Ureter (tissue), 1 donor: Measurements from ENCODE around the gene FADS1. TPM values are rescaled to one million over a fixed set of nuclear protein-coding genes. Genes with fewer than 3 reads are reported as not detected.

Experiments
- DNase-seq: peaks from one replicate; pipeline ENCODE4 v3.0.0-alpha.2; 2020; ENCODE audit warnings: low spot score
- total RNA-seq: library from RNA; stranded (reverse); gene quantifications from one replicate; pipeline ENCODE4 v1.2.4, GENCODE V29; 2023
- donor health status: DM: yes; HTN: yes; CAD: no.

The FADS1 gene
- total RNA-seq, 1 donor from 2014 or later: 40.7 TPM

DNA sequence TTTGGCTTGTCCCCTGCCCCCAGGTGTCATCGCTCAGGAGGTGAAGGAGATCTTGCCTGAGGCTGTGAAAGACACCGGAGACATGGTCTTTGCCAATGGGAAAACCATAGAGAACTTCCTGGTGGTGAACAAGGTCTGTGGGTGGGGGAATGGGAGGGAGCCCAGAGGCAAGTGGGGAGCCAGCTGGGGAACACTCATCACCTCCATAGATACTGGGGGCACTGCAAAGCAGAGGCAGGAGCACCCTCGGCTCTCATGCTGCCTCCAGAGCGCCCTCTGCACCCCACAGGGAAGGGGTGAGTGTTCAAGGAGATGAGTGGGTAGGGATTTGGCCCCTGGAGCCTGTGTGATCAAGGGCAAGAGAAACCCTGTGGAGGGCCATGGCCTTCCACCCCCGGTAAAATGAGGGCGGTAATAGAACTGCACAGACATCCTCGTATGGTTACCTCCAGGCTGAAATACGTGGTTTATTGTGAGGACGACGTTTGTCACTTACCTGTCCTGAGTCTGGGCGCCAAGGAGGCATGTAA, 38.4 kb downstream of the FADS1 start:
- no peak for DNase-seq

DNA sequence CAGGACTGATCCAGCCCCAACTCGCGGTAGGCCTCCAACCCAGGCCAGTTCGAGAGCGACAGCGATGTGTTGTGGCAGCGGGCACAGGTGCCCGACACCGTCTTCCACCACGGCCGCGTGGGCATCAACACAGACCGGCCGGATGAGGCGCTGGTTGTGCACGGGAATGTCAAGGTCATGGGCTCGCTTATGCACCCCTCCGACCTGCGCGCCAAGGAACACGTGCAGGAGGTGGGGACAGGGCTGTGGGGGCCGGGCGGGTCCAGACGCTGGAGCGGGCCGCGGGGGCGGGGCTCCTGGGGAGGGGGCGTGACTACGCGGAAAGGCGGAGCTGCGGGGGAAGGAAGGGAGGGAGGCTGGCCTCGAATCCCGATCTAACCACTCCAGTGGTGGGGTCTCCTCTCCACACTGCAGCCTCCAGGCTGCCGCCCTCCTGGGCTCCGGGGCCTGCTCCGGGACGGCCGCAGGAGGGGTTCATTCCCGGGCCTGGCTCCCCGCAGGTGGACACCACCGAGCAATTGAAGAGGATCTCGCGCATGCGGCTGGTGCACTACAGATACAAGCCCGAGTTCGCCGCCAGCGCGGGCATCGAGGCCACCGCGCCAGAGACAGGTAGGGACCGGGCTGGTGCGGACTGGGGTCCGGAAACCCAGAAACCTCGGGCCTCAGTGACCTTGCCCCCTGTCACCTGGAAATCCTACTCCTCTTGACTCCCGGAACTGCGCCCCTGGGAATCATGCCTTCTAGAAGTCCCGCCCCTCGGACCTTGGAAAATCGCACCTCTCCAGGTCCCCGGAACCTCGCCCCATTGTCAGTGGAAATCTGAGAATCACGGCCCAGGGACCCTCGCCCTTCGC, 39.3 kb downstream of the FADS1 start:
- no peak for DNase-seq

DNA sequence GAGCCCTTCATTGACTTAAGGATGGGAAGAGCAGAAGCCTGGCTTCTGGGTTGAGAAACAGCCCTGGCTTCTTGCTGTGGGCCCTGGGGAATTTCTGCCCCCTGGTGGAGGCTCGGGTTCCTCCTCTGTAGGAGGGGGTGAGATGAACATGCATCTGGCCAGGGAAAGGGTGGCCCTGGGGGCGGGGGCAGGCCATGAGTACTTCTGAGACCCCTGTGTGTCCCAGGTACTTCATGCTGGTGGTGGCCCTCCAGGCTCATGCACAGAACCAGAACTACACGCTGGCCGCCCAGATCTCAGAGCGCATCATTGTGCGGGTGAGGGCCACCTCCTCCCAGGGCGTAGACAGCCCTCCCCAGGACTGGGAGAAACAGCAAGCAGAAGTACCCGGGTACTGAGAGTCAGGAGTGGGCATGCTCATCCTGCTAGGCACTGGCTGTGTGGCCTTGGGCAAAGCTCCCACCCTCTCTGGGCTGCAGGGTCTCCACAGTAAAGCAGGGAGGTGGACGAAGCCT, 40.2 kb downstream of the FADS1 start:
- DNase-seq: no peak

DNA sequence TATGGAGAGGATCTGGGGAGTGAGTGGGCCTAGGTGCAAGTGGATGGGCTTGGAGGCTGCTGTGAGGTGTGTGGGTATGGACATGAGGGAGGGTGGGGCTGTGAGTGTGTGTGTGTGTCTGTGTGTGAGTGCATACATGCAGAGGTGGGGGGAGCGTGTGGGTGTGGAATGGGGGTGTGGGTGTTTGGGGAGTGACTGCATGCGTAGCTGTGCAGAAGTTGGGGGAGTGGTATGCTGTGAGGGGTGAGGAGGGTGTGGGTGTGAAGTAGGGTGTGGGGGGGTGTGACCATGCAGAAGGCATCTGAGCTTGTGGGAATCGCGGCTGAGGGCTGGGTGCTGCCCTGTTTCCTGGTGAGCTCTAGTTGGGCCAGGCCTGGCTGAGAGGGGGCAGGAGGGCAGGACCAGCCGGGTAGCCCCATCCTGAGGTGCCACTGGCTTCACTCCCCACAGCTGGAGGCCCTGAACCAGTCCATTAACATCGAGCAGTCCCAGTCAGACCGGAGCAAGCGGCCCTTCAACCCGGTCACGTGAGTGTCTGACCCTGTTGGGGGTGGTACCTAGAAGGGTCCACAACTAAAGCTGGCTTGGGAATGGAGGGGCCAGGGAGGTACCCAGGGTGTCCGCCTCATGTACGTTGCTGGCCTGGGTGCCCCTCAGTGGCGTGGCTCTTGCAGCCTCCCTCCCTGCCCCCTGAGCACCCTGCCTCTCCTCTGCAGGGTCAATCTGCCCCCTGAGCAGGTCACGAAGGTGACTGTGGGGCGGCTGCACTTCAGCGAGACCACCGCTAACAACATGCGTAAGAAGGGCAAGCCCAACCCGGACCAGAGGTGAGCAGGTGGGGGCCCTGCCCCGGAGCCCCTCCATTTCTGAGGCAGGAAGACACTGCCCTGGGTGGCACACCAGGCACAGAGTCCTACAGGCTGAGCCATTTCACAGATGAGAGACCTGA, 40.9 kb downstream of the FADS1 start:
- DNase-seq: no peak

DNA sequence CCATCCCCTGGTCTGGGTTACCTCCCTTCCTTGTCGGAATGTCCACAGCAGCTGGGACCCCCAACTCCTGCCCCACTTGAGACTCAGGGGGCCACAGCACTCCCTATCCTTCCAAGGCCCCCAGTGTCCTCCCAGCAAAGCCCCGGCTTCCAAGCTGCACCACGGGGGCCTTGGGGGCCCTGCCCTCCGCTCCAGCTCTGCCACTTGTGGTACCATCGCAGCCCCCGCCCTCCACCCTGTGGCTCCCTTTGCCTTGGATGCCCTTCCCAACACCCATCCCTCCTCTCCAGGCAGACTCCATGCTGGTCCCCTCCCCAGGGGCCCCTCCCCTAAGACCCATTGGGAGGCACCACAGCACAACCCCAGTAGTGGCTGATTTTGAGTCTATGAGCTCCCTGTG, 41.7 kb downstream of the FADS1 start:
- no peak for DNase-seq

DNA sequence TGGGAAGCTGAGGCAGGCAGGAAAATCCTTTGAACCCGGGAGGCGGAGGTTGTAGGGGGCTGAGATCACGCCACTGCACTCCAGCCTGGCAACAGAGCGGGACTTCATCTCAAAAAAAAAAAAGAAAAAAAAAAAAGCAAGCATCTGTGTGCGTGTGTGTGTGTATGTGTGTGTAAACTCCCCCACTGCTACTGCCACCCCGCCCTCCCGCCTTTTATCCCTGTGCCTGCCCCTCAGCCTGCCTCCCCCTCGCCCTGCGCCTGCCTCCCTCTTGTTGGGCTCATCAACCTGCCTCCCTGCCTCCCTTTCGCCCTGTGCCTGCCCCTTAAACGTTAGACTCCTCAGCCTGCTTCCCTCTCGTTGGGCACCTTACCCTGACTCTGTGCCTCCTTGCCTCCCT, 42.4 kb downstream of the FADS1 start:
- DNase-seq: no peak

DNA sequence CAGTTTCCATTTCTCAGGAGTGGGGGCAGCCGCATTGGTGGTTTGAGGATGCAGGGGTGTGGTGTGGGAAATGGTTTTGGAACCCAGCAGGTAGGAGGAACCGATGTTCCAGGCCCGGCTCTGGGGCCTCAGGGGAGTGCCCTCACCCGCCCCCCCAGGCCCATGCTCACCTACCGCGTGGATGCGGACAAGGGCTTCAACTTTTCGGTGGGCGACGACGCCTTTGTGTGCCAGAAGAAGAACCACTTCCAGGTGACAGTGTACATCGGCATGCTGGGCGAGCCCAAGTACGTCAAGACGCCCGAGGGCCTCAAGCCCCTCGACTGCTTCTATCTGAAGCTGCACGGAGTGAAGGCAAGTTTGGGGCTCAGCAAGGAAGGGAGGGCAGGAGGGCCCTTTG, 43.0 kb downstream of the FADS1 start:
- no peak for DNase-seq

DNA sequence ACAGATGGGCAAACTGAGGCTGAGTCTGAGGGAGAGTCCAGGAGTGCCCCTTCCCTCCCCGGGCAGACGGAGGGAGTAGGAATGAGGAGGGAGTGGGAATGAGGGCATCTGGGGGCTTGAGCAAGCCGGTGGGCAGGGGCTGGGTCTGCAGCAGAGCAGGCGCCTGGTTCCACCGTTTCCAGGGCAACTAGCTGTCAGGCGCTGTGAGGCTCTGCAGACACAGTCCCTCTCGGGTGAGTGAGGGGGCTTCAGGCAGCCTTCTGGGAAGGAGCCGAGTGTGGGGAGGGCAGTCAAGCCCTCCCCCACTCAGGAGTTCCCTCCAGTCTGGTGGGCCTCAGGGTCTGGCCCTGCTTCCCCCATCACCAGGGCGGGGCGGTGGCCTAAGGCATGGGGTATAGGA, 43.4 kb downstream of the FADS1 start:
- DNase-seq: no peak

DNA sequence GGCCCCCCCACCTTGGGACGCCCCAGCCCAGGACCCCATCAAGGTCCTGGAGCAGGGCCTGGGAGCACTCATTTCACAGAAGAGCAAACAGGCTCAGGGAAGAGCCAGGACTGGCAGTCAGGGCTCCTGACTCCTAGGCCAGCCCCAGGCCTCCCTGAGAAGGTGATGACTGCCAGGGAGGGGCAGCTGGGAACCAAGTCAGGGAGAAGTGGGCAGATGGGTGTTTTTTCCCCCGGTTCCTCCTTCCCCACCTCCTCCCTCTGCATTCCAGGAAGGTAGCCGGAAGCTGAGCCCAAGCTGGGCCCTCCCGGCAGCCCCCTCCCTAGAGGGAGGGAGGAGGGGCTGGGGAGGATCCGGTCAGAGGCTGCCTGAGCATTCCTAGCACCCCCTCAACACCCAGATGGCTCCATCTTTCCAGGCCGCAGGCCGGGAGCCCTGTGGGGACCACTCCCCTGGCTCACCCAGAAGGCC, 44.8 kb downstream of the FADS1 start:
- DNase-seq: no peak

DNA sequence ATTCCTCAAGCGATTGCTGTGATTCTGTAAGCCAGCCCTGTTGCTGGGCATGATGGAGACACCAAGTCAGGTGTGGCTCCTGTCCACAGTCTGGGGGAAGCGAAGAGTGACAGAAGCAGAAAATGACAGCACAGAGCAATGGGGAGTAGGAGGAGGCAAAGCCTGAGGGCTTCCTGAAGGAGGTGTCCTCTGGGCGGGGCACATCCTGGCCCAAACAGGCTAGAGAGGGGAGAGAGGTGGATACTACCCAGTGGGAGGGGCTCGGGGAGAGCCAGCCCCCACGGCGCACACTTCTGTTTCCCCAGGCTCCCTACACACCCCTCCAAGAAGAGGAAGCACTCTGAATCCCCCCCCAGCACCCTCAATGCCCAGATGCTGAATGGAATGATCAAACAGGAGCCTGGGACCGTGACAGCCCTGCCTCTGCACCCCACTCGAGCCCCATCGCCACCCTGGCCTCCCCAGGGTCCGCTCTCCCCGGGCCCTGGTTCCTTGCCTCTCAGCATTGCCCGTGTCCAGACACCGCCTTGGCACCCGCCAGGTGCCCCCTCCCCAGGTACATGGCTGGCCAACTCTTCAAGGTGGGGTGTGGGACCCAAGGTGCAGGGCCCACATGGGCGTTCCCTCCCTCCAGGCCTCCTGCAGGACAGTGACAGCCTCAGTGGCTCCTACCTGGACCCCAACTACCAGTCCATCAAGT, 45.5 kb downstream of the FADS1 start:
- no peak for DNase-seq

DNA sequence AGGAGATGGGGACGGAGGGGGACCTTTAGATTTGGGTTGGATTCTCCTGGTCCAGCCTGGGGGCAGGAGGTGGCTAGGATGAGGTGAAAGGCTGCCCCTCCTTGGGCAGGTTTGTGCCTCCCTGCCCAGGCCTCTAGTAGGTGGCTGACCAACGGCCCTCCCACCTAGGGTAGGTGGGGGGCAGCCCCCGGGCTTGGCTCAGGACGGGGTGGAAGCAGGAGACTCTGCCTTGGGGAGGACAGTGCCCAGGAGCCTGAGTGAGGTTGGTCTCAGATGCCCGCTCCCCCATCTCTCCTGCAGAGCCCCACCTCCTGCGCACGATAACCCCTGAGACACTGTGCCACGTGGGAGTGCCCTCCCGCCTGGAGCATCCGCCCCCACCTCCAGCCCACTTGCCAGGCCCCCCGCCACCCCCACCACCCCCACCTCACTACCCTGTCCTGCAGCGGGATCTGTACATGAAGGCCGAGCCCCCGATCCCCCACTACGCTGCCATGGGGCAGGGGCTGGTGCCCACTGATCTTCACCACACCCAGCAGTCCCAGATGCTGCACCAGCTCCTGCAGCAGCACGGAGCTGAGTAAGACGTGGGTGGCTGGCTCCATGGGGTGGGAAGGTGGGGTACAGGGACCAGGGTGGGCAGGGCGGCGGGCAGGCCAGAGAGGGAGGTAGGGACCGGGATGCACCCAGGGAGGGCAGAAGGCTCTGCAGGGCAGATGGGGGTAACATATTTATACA, 46.7 kb downstream of the FADS1 start:
- no peak for DNase-seq

DNA sequence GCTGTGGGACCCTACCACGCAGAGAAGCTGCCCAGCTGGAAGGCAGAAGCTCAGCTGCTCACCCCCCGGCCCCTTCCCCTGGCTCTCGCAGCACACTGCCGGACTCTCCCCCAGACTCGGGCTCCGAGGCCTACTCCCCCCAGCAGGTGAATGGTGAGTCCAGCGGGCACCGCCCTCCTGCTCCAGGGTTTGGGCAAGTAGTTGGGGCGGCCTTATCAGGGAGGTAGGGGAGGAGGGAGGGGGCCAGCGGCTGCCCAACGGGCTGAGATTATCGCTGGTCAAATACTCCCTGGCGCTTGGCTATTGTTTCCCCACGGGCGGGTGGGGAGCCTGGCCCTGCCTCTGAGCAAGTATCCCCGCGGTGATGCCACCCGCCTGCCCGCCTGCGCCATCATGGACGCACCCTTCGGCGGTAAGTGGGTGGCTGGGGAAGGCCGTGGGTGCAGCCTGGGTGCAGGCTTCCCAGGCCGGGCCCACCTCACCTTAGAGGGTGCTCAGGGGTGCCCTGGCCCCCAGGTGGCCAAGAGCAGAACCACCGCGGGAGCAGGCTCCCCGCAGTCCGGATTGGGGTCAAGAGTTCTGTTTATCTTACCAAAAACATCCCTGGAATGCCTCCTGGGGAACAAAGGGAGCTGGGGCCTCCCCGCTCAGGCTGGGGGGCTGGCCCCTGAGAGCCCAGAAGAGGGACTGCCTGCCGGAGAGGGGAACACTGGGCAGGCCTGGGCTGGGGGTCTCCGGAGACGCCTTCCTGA, 47.5 kb downstream of the FADS1 start:
- no peak for DNase-seq

DNA sequence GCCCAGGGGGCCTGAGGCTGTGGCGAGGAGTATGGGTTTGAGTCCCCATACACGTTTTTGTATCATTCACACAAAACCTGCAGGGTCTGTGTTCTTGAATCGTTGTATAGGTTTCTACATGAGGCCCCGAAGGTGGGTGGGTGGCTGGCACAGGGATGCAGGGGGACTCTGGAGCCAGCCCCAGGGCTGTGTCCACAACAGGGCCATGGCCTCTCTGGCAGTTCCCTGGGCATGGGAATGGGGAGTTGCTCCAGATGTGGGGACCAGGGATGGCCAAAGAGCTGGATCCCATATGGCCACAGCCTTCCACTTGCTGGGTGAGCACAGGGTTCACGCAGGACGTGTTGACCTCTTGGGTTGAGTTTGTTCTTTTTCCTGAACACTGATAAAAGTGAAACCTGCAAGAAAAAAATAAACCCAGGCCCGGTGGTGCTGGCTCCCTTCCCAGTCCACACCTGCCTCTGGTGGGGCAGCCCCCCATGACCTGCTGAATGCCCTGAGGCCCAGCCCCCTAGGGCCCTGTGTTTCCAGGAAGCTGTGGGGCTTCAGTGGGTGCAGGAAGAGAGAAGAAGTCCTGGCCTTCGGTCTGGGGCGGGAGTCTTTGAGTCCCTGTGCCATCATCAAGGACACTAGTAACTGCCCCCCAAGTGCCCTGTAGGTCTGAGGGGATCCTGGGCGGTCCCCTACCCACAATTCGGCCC, 48.3 kb downstream of the FADS1 start:
- no peak for DNase-seq

DNA sequence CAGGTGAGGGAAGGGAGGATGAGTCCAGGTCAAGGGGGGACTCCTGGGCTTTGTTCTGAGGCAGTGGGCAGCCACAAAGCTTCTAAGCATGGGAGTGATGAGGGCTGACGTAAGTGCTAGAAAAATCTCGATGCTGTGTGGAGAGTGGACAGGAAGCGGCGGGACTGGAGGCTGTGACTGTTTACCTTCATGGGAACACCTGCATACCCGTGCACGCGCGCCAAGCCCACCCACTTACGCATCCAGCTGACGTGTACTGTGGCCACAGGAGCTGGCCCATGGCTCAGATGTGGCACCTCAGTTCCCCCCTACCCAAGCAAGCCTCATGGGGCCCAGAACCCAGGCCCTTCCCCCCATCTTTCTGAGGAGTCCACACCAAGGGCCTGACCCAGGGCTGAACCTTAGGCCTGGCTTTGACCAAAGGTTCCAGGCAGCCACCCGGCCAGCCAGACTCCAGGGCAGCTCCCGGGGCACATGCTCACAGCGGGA, 50.4 kb downstream of the FADS1 start:
- DNase-seq: no peak

DNA sequence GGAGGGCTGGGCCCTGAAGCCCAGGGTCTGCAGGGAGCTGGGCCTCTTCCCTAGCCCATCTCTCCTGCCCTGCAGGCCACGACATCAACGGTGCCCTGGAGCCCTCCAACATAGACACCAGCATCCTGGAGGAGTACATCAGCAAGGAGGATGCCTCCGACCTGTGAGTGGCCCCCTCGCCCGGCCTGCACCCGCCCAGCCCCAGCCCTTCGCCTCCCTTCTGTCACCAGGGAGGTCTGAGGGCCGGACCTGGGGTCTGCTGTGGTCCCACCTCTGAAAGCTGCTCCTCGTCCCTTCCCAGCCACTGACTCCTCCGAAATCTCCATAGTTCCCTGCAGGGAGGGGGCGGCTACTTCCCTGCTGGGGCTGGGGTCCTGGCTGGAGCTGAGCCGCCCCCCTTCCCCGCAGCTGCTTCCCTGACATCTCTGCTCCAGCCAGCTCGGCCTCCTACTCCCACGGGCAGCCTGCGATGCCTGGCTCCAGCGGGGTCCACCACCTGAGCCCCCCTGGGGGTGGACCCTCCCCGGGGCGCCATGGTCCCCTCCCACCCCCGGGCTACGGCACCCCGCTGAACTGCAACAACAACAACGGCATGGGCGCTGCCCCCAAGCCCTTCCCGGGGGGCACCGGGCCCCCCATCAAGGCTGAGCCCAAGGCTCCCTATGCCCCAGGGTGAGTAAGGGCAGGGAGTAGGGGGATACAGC, 51.1 kb downstream of the FADS1 start:
- no peak for DNase-seq

DNA sequence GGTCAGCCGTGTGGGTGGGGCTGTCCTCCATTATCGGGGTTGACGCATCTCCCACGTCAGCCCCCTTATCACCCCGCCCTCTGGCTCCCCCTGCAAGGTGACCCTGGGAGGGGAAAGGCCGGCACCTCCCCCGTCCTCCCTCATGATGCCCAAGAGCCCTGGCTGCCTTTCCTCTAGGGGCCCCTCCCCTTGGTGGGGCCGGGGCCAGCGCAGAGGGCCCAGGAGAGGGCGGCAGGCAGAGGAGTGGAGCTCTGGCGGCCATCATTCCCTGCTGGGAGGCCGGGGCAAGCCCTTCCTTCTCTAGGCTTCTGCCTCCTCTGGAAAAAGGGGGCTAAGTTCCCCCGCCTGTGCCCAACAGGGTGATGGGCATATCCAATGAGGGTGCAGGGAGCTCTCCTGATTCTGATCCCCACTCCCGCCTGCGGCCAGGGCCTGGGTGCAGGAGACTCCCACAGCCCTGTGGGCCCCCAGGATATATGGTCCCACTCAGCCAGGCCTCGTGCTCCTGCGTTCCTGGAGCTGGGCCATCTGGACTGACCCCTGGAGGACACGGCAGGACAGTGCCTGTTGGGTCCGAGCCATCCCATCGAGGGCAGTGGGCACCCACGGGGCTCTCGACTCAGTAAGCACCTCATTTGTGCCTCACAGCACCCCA, 52.1 kb downstream of the FADS1 start:
- DNase-seq: no peak

DNA sequence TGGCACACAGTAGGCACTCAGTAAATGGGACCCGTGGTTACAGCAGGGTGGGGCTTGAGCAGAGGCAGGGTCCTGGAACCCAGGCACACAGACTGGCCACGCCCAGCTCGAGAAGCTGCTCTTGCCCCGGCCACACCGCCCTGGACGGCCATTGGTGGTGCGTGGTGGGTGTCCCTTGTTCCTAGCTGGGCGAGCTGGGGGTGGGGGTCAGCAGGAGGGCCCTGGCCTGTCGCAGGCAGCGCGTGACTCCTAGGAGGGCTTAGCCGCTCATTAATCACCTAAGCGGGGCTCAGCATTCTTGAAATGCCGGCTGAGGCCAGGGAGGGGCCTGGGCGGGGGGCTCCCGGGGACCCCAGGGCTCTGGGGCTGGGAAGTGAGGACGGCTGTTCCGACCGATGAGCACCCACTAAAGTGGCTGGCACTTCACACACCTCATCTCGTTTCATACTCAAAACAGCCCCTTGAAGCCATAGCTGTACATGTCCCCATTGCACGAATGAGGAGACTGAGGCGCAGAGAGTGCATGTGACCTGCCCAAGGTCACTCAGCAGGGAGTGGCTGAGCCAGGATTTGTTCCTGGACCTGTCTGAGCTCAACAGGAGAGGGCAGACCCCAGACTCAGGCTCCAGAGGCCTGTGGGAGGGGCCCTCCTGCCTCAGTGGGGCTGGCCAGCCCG, 52.7 kb downstream of the FADS1 start:
- no peak for DNase-seq

DNA sequence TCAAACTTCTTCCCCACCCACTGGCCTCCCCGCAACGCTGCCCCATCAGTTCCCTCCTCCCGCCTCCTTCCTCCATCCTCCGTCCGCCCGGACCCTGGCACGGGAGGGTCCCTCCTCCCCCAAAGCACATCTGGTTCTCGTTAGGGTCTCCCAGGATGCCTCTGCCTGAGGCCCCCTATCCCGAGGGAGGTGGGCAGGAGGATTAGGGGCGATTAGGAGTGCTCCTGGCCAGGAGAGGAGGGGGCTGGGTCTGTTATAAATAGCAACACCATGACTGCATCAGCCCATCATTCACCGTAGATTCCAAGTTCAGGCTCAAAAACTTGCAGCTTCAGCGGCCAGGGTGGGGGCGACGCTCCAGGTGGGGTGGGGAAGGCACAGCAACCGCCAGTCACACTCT, 54.0 kb downstream of the FADS1 start:
- no peak for DNase-seq
